Stimulated activated CD8-positive, alpha-beta memory T cell treated with anti-CD3 and anti-CD28 coated beads, Interleukin-12 subunit alpha, Interleukin-12 subunit beta, amount 100 ng/mL, for 1 hour (primary cell): Measurements from ENCODE around the gene NUDT1.
"Not testable (repeated sequence)": the region's sequence is repeated elsewhere in the genome, so short reads cannot be mapped to it uniquely, and the experiment has no call there.

Source experiments
- DNase-seq: peaks from one replicate; pipeline ENCODE4 v3.0.0-alpha.2; 2020; ENCODE audit warnings: low read depth

The NUDT1 gene

GRCh38 chr7:2249744-2250323, 7.8 kb downstream of the NUDT1 start:
- DNase-seq = no peak

GRCh38 chr7:2251381-2251780, 9.4 kb downstream of the NUDT1 start:
- no peak for DNase-seq

- no peak for DNase-seq
Observed at GRCh38 chr7:2251841-2252771, 10.1 kb downstream of the NUDT1 start.

- no peak for DNase-seq
Observed at GRCh38 chr7:2253021-2253420, 11.0 kb downstream of the NUDT1 start.

DNA sequence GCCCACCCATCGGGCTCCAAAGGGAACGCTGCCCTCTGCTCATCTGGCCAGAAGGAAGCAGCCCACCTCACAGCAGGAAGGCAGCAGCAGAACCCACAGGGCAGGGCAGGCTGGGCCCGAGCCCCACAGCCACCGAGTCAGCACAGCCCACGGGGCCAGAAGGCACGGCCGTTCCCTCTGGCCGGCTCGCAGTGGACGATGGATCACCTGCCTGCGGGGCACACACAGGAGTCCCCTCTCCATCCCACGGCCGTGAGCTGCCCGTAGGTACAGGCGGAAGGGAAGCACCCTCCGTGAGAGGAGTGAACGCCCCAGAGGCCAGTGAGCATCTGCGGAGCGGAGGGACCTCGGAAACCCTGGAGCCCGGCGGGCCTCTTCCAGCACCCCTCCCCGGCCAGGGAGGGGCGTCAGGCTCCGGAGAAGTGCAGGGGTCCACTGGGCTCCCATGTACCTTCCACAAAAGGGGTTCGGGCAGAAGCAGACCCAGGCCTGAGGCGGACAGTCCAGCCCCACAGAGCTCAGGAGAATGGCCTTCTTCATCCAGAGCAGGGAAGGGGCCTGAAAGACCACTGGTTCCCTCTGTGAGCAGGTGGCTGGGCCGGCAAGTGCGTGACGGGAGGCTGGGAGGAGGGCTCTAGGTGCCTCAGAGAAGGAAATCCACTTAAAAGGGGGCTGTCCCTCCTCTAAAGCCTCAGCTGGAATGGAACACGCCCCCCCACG, 11.7 kb downstream of the NUDT1 start:
- no peak for DNase-seq

- no peak for DNase-seq
Observed at GRCh38 chr7:2254429-2255144, 12.6 kb downstream of the NUDT1 start.

- no peak for DNase-seq
Observed at GRCh38 chr7:2255145-2256139, 13.4 kb downstream of the NUDT1 start.

- no peak for DNase-seq
Observed at GRCh38 chr7:2256306-2257045, 14.4 kb downstream of the NUDT1 start.

GRCh38 chr7:2257046-2257551, 15.1 kb downstream of the NUDT1 start:
- DNase-seq = no peak

DNA sequence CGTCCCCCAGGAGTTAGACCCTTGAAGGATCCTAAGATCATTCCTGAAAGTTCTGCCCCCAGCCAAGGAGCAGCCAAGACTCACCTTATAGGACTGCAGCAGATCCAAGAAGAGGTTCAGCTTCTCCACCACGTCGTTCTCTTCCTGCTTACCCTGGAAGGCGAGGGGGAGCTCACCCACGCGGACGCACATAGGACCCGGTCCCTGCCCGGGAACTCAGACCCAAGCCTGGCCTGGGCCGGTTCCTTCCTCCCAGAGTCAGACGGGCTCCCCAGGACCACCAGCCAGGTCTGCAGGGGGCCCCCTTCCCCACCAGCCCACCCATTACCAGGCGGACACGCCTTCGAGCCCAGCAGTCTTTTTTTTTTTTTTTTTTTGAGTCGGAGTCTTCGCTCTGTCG, 15.6 kb downstream of the NUDT1 start:
- DNase-seq = no peak

GRCh38 chr7:2258661-2259365, 16.8 kb downstream of the NUDT1 start:
- no peak for DNase-seq

DNA sequence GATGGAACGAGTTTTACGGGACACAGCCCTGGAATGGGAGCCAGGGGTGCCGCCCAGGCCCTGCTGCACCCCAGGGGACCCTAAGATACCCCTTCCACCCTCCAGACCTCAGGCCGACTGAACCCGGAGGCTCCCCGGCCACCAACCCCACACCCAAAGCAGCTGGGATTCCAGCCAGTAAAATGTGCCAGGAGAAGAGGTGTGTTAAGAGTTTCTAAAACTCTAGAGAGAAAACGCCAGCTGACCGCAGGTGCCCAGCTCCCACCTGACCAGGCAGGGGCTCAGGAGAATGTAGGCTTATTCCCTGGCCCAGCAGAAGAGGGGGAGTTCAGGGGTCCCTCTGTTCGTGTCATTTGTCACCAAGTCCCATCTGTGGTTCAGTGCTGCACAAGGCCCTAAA, 17.5 kb downstream of the NUDT1 start:
- DNase-seq = no peak

DNA sequence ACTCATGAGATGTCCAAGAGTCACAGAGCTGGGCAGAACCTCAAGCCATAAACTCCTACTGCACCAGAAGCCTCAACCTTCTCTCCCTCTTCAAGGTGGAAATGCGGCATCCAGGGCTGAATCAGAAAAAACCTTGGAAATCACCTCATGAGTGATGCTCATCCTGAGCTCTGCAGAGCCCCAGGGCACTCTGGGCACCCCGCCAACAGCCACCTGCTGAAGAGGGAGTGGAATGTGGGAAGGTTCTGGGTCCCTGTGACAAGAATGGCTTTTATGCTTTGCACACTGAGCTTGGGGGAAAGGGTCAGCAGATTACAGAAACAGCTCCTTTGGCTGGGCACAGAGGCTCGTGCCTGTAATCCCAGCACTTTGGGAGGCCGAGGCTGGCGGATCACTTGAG, 18.8 kb downstream of the NUDT1 start:
- no peak for DNase-seq

DNA sequence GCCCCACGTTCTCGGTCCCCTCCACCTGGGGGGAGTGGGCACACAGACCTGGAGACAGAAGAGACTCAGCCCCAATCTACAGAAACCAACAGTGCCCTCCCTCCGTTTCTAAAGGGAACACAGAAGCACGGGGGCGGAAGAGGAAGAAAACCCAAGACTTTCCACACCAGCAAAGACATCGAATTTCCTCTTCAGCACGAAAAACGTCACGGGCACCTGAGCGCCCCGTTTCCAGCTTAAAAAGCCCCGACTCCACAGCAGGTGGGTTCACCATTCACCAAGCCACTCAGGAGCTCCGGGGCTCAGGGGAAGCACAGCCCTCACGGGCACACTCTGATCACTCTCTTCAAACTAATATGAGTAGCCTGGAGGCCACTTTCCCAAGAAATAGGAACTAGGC, 19.6 kb downstream of the NUDT1 start:
- DNase-seq = no peak

DNA sequence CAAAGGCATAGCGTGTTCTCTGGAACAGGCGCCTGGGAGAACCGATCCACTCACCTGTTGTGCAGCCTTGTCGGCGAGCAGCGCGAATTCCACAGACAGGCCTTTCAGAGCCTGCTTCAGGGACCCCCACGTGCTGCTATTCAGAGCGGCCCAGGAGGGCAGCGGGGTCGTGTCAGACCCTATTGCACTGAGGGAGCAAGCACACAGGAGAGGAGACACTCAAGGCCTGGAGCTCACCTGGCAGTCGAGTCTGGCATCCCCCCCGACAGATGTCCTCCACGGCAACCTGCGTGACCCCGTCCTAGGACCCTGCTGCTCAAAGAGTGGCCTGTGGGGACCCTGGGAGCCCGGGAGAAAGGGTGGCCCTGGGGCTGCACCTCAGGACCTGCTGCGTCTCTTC, 21.1 kb downstream of the NUDT1 start:
- DNase-seq = no peak

DNA sequence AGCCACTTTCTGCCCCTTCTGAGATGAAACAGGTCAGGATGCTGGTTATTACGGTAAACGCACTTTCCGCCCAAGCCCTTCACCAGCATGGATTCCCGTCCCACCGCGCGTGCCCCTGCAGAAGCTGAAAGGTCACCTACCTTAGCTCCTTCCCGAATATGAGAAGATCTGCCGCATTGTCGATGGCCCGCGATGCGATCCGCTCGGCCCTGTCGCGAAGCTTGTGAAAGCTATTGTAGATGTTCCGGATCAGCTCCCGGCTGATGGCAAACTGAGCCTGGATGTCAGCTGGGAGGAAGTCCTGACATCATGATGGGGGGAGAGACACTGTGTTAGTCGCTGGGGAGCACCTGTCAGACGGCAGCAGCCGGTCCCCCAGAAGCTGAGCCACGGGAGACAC, 22.1 kb downstream of the NUDT1 start:
- no peak for DNase-seq

- no peak for DNase-seq
Observed at GRCh38 chr7:2266911-2267310, 24.9 kb downstream of the NUDT1 start.

DNA sequence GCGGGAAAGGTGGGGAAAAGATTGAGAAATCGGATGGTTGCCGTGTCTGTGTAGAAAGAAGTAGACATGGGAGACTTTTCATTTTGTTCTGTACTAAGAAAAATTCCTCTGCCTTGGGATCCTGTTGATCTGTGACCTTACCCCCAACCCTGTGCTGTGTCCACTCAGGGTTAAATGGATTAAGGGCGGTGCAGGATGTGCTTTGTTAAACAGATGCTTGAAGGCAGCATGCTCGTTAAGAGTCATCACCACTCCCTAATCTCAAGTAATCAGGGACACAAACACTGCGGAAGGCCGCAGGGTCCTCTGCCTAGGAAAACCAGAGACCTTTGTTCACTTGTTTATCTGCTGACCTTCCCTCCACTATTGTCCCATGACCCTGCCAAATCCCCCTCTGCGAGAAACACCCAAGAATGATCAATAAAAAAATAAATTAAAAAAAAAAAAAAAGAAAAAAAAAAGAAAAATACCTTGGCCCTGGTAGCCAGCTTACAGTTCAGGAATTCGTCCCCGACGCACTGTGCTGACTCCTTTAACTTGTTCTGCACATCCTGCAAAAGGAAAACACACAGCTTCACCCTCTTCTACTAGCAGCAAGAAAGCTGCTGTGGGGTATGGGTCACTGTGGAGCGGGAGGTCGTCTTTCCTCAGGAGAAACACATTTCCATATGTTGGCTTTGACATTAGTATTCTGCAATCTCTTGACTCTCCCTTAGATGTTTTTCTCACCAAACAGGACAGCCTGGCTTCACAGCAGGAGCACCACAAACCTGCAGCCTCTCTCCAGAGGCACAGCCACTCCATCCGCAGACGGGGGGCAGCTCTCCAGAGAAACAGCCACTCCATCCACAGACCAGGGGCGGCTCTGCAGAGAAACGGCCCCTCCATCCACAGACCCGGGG, 27.3 kb downstream of the NUDT1 start:
- DNase-seq = not testable (repeated sequence)
